Measurements from ENCODE around the gene MRI1. TPM values are rescaled to one million over a fixed set of nuclear protein-coding genes. Genes with fewer than 3 reads are reported as not detected.
A peak's percentile ranks its signal among the peaks of the same experiment; 100 is the strongest.

Gene MRI1
- polyA plus RNA-seq, 1 donor (not counting 4 experiments of a cell fraction or from before 2014, with no cell fraction given) = 22.8 TPM

GRCh38 chr19:13718733-13719132 is 45.6 kb upstream of the MRI1 start:
- Histone ChIP-seq H3K4me3 (ENCODE audit: control insufficient read depth in 2 of 3, extremely low read depth in 1 of 3, insufficient read depth in 2 of 3, low read depth in 1 of 3, low read length in 3 of 3) (no peak overlapping the region), H3K9me3 (ENCODE audit: control insufficient read depth, low read depth, low read length) (no peaks in the 10 kb centered on the region), H3K27ac (ENCODE audit: control insufficient read depth, insufficient read depth, low read length) (no peak overlapping the region), H3K4me1 (ENCODE audit: control insufficient read depth, extremely low read depth, insufficient read depth, low read length) (no peaks in the 10 kb centered on the region), H3K27me3 (ENCODE audit: control insufficient read depth, extremely low read depth, insufficient read depth, low read length) (no peaks in the 10 kb centered on the region), H3K79me2 (ENCODE audit: control insufficient read depth, insufficient read depth, low read length) (no peaks in the 10 kb centered on the region), H4K20me1 (ENCODE audit: control insufficient read depth, extremely low read depth, insufficient read depth, low read length) (no peaks in the 10 kb centered on the region), H3K9ac (ENCODE audit: control insufficient read depth, extremely low read depth, insufficient read depth, low read length) (no peak overlapping the region), H3K36me3 (ENCODE audit: control insufficient read depth in 2 of 2, extremely low read depth in 1 of 2, insufficient read depth in 2 of 2, low read length in 2 of 2) (no peaks in the 10 kb centered on the region), H2AFZ (ENCODE audit: control insufficient read depth, low read length) (no peak overlapping the region), H3K9me1 (ENCODE audit: control insufficient read depth, extremely low read depth, insufficient read depth, low read length) (no peaks in the 10 kb centered on the region), H3K4me2 (ENCODE audit: control insufficient read depth, extremely low read depth, insufficient read depth, low read depth, low read length) (no peak overlapping the region)
- DNase-seq (ENCODE audit: low read depth, low spot score) (no peak), FAIRE-seq (peak; percentile 61)
- TF ChIP-seq CTCF (optimal IDR thresholded peaks at IDR 0.05 in 1 of 3, IDR thresholded peaks at IDR 0.05 in 1 of 3, conservative IDR thresholded peaks at IDR 0.05 in 1 of 3; ENCODE audit: extremely low read depth in 1 of 3, insufficient read depth in 2 of 3, low read length in 3 of 3) = peak; percentile 53 to 78 (median 59)
- no peak for TF ChIP-seq EZH2 (IDR thresholded peaks at IDR 0.05; ENCODE audit: low read length)
- dilution Hi-C loops (cut with MboI; ENCODE audit: extremely low pct_ligation_motif_present, low sequenced_read_pairs) = loop anchor here (10.0 kb wide), 1 partner anchor 364 kb away; no protein-coding TSS in a partner anchor

GRCh38 chr19:13722146-13722545 is 42.2 kb upstream of the MRI1 start:
- no peak for DNase-seq (ENCODE audit: low read depth, low spot score)
- H3K27me3 ChIP-seq (ENCODE audit: control insufficient read depth, extremely low read depth, insufficient read depth, low read length) = no peaks in the 10 kb centered on the region
- no peak overlapping the region for H3K9ac ChIP-seq (ENCODE audit: control insufficient read depth, extremely low read depth, insufficient read depth, low read length)
- H3K4me3 ChIP-seq (ENCODE audit: control insufficient read depth in 2 of 3, extremely low read depth in 1 of 3, insufficient read depth in 2 of 3, low read depth in 1 of 3, low read length in 3 of 3) = no peak overlapping the region
- H3K9me1 ChIP-seq (ENCODE audit: control insufficient read depth, extremely low read depth, insufficient read depth, low read length) = no peaks in the 10 kb centered on the region
- dilution Hi-C loops (cut with MboI; ENCODE audit: extremely low pct_ligation_motif_present, low sequenced_read_pairs) = no loop called here
- H2AFZ ChIP-seq (ENCODE audit: control insufficient read depth, low read length) = no peak overlapping the region
- H3K9me3 ChIP-seq (ENCODE audit: control insufficient read depth, low read depth, low read length) = no peaks in the 10 kb centered on the region
- H4K20me1 ChIP-seq (ENCODE audit: control insufficient read depth, extremely low read depth, insufficient read depth, low read length) = no peaks in the 10 kb centered on the region
- H3K4me2 ChIP-seq (ENCODE audit: control insufficient read depth, extremely low read depth, insufficient read depth, low read depth, low read length) = no peak overlapping the region
- no peak for TF ChIP-seq CTCF (optimal IDR thresholded peaks at IDR 0.05 in 1 of 3, IDR thresholded peaks at IDR 0.05 in 1 of 3, conservative IDR thresholded peaks at IDR 0.05 in 1 of 3; ENCODE audit: extremely low read depth in 1 of 3, insufficient read depth in 2 of 3, low read length in 3 of 3)
- TF ChIP-seq EZH2 (IDR thresholded peaks at IDR 0.05; ENCODE audit: low read length) = no peak
- FAIRE-seq = no peak
- H3K4me1 ChIP-seq (ENCODE audit: control insufficient read depth, extremely low read depth, insufficient read depth, low read length) = no peaks in the 10 kb centered on the region
- H3K79me2 ChIP-seq (ENCODE audit: control insufficient read depth, insufficient read depth, low read length) = no peaks in the 10 kb centered on the region
- no peaks in the 10 kb centered on the region for H3K36me3 ChIP-seq (ENCODE audit: control insufficient read depth in 2 of 2, extremely low read depth in 1 of 2, insufficient read depth in 2 of 2, low read length in 2 of 2)
- H3K27ac ChIP-seq (ENCODE audit: control insufficient read depth, insufficient read depth, low read length) = no peak overlapping the region

All from keratinocyte (primary cell).